WTC11 (cell line): ENCODE measurements around the gene CST2. TPM values are rescaled to one million over a fixed set of nuclear protein-coding genes. Genes with fewer than 3 reads are reported as not detected.
A peak's percentile ranks its signal among the peaks of the same experiment; 100 is the strongest.

Experiments
- ATAC-seq: fragments of 200-7000 bp; cut with Tn5 transposase; 2 replicates; pipeline ENCODE4 v1.10.0; 2021; ENCODE audit warnings: mild to moderate bottlenecking, moderate library complexity
- Bru-seq: library from RNA; stranded (reverse); fragments of 400-500 nt; gene quantifications from one replicate; lab custom pipeline; 2021; lab: Mats Ljungman, UMichigan
- CTCF ChIA-PET: fragments of 300-600 bp; sonication (Branson Sonifier 250); formaldehyde crosslinking; loops from one replicate; lab custom pipeline; 2021; ENCODE audit warnings: antibody characterized with exemption; lab: Charles Lee
- POLR2A ChIA-PET: fragments of 350-600 bp; sonication (Branson Sonifier 250); formaldehyde crosslinking; loops from one replicate; lab custom pipeline; 2021; ENCODE audit warnings: antibody characterized with exemption; lab: Charles Lee
- DNase-seq: peaks from one replicate; pipeline ENCODE4 v3.0.0; 2021; ENCODE audit warnings: low spot score
- H3K27ac Mint-ChIP-seq: 2 replicates; pipeline ENCODE4 v1.8.0; 2021; ENCODE audit warnings: mixed read lengths
- H3K27me3 Mint-ChIP-seq: 2 replicates; pipeline ENCODE4 v1.8.0; 2021; ENCODE audit warnings: low read depth, mild to moderate bottlenecking, moderate library complexity, mixed read lengths
- H3K36me3 Mint-ChIP-seq: 2 replicates; pipeline ENCODE4 v1.8.0; 2021; ENCODE audit warnings: mixed read lengths
- H3K4me1 Mint-ChIP-seq: 2 replicates; pipeline ENCODE4 v1.8.0; 2022; ENCODE audit warnings: mixed read lengths
- H3K4me3 Mint-ChIP-seq: 2 replicates; pipeline ENCODE4 v1.8.0; 2021; ENCODE audit warnings: mild to moderate bottlenecking, moderate library complexity, mixed read lengths
- H3K9me3 Mint-ChIP-seq: 2 replicates; pipeline ENCODE4 v1.8.0; 2021; ENCODE audit warnings: mixed read lengths
- AFF4 ChIP-seq: sonication (generic); formaldehyde crosslinking; IDR thresholded peaks from 2 replicates; pipeline ENCODE4 v1.8.1; 2023; ENCODE audit warnings: mild to moderate bottlenecking, missing genetic modification reagents, borderline replicate concordance
- ATF1 ChIP-seq: sonication (generic); formaldehyde crosslinking; IDR thresholded peaks from 2 replicates; pipeline ENCODE4 v1.8.1; 2023; ENCODE audit warnings: mild to moderate bottlenecking, moderate library complexity, missing genetic modification reagents
- ATF3 ChIP-seq: sonication (generic); formaldehyde crosslinking; conservative IDR thresholded peaks from 2 replicates; pipeline ENCODE4 v1.8.1; 2022; ENCODE audit warnings: mild to moderate bottlenecking, missing genetic modification reagents
- ELF4 ChIP-seq: sonication (generic); formaldehyde crosslinking; IDR thresholded peaks from 2 replicates; pipeline ENCODE4 v1.8.1; 2022; ENCODE audit warnings: low read depth, mild to moderate bottlenecking, moderate library complexity, missing genetic modification reagents
- FOXJ3 ChIP-seq: sonication (generic); formaldehyde crosslinking; IDR thresholded peaks from 2 replicates; pipeline ENCODE4 v1.9.0; 2021; ENCODE audit warnings: missing genetic modification reagents, mild to moderate bottlenecking, borderline replicate concordance
- HMGA2 ChIP-seq: fragments of 250-450 bp; sonication (Bioruptor Pico); IDR thresholded peaks from 2 replicates; pipeline ENCODE4 v1.4.0; 2021; ENCODE audit warnings: mild to moderate bottlenecking, moderate library complexity
- IRF1 ChIP-seq: sonication (generic); formaldehyde crosslinking; IDR thresholded peaks from 2 replicates; pipeline ENCODE4 v1.8.0; 2023; ENCODE audit warnings: missing genetic modification reagents
- NFYB ChIP-seq: sonication (generic); formaldehyde crosslinking; conservative IDR thresholded peaks from 2 replicates; pipeline ENCODE4 v1.8.0; 2022; ENCODE audit warnings: low read depth, missing genetic modification reagents
- RORB ChIP-seq: fragments of 250-450 bp; sonication (Bioruptor Pico); IDR thresholded peaks from 2 replicates; pipeline ENCODE4 v1.9.0; 2021; ENCODE audit warnings: mild to moderate bottlenecking
- ZNF121 ChIP-seq: sonication (generic); formaldehyde crosslinking; IDR thresholded peaks from 2 replicates; pipeline ENCODE4 v1.8.0; 2023; ENCODE audit warnings: missing genetic modification reagents
- ZNF532 ChIP-seq: fragments of 250-450 bp; sonication (Bioruptor Pico); IDR thresholded peaks from 2 replicates; pipeline ENCODE4 v1.9.0; 2021; ENCODE audit warnings: mild to moderate bottlenecking, borderline replicate concordance
- long read RNA-seq, 3 experiments: library from RNA in 1 of 3; library from capped mRNA in 1 of 3; library from polyadenylated mRNA in 1 of 3; unstranded in 2 of 3; stranded (forward) in 1 of 3; transcript quantifications; one replicate each; pipeline ENCODE4 v2.0.0, GENCODE V29; 2021
- total RNA-seq: library from RNA; stranded (reverse); gene quantifications from 3 replicates; pipeline ENCODE4 v1.2.3, GENCODE V29; 2021
- TF ChIP-seq, protein P1 (sequence below): fragments of 250-450 bp; sonication (Bioruptor Pico); IDR thresholded peaks from 2 replicates; pipeline ENCODE4 v1.8.0; 2021; ENCODE audit warnings: mild to moderate bottlenecking
- TF ChIP-seq, protein P2 (sequence below): sonication (generic); formaldehyde crosslinking; IDR thresholded peaks from 2 replicates; pipeline ENCODE4 v1.8.1; 2023; ENCODE audit warnings: mild to moderate bottlenecking, missing genetic modification reagents, moderate library complexity

Gene CST2, protein sequence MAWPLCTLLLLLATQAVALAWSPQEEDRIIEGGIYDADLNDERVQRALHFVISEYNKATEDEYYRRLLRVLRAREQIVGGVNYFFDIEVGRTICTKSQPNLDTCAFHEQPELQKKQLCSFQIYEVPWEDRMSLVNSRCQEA
- not detected in 3 replicates for total RNA-seq
- not detected for Bru-seq, nascent RNA
- long read RNA-seq, experiment 1, result 0 reads
- long read RNA-seq, experiment 2, result 0 reads
- long read RNA-seq, experiment 3, result 0 reads

DNA sequence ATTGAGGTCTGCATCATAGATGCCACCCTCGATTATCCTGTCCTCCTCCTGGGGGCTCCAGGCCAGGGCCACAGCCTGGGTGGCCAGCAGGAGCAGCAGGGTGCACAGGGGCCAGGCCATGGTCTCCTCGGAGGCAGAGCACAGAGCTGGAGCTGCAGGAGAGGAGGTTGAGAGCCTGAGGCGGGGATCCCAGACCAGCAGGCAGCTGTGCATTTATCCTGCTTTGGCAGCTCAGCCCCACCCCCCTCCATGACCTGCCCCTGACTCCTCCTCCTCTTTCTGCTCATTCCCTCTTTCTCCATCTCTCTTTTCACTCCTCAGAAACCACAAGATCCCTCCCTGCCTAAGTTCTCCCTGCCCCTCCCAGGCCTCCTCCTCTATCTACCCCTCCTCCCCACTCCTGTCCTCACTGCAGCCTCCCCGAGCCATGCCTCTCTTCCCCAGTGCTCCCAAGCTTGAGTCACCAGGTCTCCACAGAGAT is at the start of gene CST2:
Gene CST2, minus strand, starts transcription at position 189 of the 481 bp plus-strand sequence. Its CDS starts 69 bp downstream, at position 120.
- no peak for TF ChIP-seq RORB (CRISPR knock-in tag)
- no peak for TF ChIP-seq FOXJ3 (CRISPR knock-in tag)
- no peak for TF ChIP-seq ELF4 (CRISPR knock-in tag)
- no peak for TF ChIP-seq AFF4 (CRISPR knock-in tag)
- no peak for TF ChIP-seq ATF3 (CRISPR knock-in tag)
- TF ChIP-seq ATF1, result no peak
- no peak for TF ChIP-seq ZNF121 (CRISPR knock-in tag)
- TF ChIP-seq, protein P1, sequence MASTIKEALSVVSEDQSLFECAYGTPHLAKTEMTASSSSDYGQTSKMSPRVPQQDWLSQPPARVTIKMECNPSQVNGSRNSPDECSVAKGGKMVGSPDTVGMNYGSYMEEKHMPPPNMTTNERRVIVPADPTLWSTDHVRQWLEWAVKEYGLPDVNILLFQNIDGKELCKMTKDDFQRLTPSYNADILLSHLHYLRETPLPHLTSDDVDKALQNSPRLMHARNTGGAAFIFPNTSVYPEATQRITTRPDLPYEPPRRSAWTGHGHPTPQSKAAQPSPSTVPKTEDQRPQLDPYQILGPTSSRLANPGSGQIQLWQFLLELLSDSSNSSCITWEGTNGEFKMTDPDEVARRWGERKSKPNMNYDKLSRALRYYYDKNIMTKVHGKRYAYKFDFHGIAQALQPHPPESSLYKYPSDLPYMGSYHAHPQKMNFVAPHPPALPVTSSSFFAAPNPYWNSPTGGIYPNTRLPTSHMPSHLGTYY (CRISPR knock-in tag), result no peak
- Mint-ChIP-seq H3K4me3 (no peak within 1 kb of the TSS), H3K36me3 (no peaks in the 10 kb centered on the region), H3K27ac (no peak within 1 kb of the TSS), H3K4me1 (peaks cover 16% of the 10 kb centered on the region), H3K27me3 (no peaks in the 10 kb centered on the region; the same call in 1 of the 2 replicates), H3K9me3 (no peaks in the 10 kb centered on the region)
- ATAC-seq (peak; percentile 70), DNase-seq (no peak)
- CTCF ChIA-PET, result no interaction called here
- POLR2A ChIA-PET, result no interaction called here

DNA sequence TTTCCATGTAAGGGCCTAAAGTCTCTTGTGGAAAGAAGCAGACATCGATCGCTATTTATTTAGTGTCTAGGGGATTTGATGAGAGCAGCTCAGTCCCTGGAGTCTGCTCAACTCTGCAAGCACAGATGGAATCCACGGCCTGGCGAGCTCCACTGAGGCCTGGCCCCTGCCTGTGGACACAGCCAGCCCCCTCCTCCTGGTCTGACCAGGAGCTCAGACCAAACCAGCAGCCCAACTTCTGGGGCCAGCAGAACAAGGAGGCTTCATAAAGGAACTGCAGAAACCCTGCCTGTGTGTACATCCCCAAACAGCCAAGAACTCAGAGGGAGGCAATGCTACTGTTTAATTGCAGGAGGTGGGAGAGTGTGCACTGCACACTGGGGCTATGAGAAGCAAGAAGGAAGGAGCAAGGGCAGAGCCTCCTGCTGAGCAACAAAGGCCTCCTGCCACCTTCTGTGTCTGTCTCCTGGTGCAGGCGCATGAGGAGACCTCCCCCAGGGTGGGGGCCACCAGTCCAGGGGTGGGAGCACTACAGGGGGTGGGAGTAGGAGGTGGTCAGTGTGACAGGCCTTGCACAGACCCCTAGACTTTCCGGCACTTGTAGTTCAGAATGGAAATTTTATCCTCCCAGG is 49.2 kb upstream of the CST2 start:
- ChIA-PET CTCF (interaction anchor here (0.9 to 1.4 kb wide), 2 partner anchors 93 to 333 kb away, joined by 3 read pairs; no protein-coding TSS in a partner anchor), POLR2A (no interaction called here)
- Mint-ChIP-seq H3K27me3 (peaks cover 8% of the 10 kb centered on the region; the same call in 1 of the 2 replicates), H3K36me3 (no peaks in the 10 kb centered on the region), H3K9me3 (peaks cover 8% of the 10 kb centered on the region), H3K4me3 (no peak overlapping the region), H3K4me1 (peaks cover 47% of the 10 kb centered on the region), H3K27ac (no peak overlapping the region)
- DNase-seq (no peak), ATAC-seq (no peak)
- TF ChIP-seq HMGA2 (CRISPR knock-in tag) (no peak), IRF1 (CRISPR knock-in tag) (no peak), NFYB (CRISPR knock-in tag) (no peak), AFF4 (CRISPR knock-in tag) (no peak), ZNF532 (CRISPR knock-in tag) (no peak), ELF4 (CRISPR knock-in tag) (no peak)
- TF ChIP-seq, protein P1 (CRISPR knock-in tag), result no peak
- TF ChIP-seq, protein P2, sequence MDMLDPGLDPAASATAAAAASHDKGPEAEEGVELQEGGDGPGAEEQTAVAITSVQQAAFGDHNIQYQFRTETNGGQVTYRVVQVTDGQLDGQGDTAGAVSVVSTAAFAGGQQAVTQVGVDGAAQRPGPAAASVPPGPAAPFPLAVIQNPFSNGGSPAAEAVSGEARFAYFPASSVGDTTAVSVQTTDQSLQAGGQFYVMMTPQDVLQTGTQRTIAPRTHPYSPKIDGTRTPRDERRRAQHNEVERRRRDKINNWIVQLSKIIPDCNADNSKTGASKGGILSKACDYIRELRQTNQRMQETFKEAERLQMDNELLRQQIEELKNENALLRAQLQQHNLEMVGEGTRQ (CRISPR knock-in tag), result no peak
